ENCODE data around the gene GPC4. TPM values are rescaled to one million over a fixed set of nuclear protein-coding genes. Genes with fewer than 3 reads are reported as not detected.

GPC4 gene
- total and polyA plus RNA-seq, 4 donors = 19.5 to 60.4 (median 29.1) TPM

GRCh38 chrX:133403984-133404383 is 11.3 kb downstream of the GPC4 start:
- no peaks in the 10 kb centered on the region for H3K27me3 ChIP-seq (ENCODE audit: control insufficient read depth in 3 of 3, insufficient read depth in 3 of 3, low read length in 2 of 3)
- no peak overlapping the region for H3K9ac ChIP-seq (ENCODE audit: insufficient read depth in 1 of 2, low read length in 2 of 2)
- no peaks in the 10 kb centered on the region for H3K4me1 ChIP-seq (ENCODE audit: control insufficient read depth in 5 of 5, insufficient read depth in 5 of 5, low read length in 5 of 5)
- H3K4me3 ChIP-seq = no peak overlapping the region
- no peak overlapping the region for H3K27ac ChIP-seq (ENCODE audit: low read depth in 1 of 2, low read length in 1 of 2)
- TF ChIP-seq CTCF (IDR thresholded peaks at IDR 0.05; ENCODE audit: control extremely low read depth, extremely low read depth) = no peak
- WGBS, 2 donors = 84 to 90% methylated on average over 4 of the region's 4 CpGs
- DNase-seq = no peak
- H3K9me3 ChIP-seq (ENCODE audit: control insufficient read depth in 4 of 4, insufficient read depth in 3 of 4, low read length in 3 of 4) = no peaks in the 10 kb centered on the region
- H3K36me3 ChIP-seq (ENCODE audit: control insufficient read depth in 4 of 4, insufficient read depth in 4 of 4, low read length in 4 of 4) = no peaks in the 10 kb centered on the region
- ATAC-seq (ENCODE audit: insufficient read depth, low FRiP score) = no peak

GRCh38 chrX:133402830-133403625 is 12.3 kb downstream of the GPC4 start:
- H3K27me3 ChIP-seq (ENCODE audit: control insufficient read depth in 3 of 3, insufficient read depth in 3 of 3, low read length in 2 of 3) = no peaks in the 10 kb centered on the region
- DNase-seq = no peak
- H3K4me1 ChIP-seq (ENCODE audit: control insufficient read depth in 5 of 5, insufficient read depth in 5 of 5, low read length in 5 of 5) = no peaks in the 10 kb centered on the region
- no peak overlapping the region for H3K4me3 ChIP-seq
- no peak overlapping the region for H3K27ac ChIP-seq (ENCODE audit: low read depth in 1 of 2, low read length in 1 of 2)
- no peaks in the 10 kb centered on the region for H3K9me3 ChIP-seq (ENCODE audit: control insufficient read depth in 4 of 4, insufficient read depth in 3 of 4, low read length in 3 of 4)
- WGBS, 2 donors = 79 to 89% methylated on average over 9 to 10 of the region's 10 CpGs
- no peaks in the 10 kb centered on the region for H3K36me3 ChIP-seq (ENCODE audit: control insufficient read depth in 4 of 4, insufficient read depth in 4 of 4, low read length in 4 of 4)
- no peak for TF ChIP-seq CTCF (IDR thresholded peaks at IDR 0.05; ENCODE audit: control extremely low read depth, extremely low read depth)
- H3K9ac ChIP-seq (ENCODE audit: insufficient read depth in 1 of 2, low read length in 2 of 2) = no peak overlapping the region
- ATAC-seq (ENCODE audit: insufficient read depth, low FRiP score) = no peak

GRCh38 chrX:133402042-133402453 is 13.2 kb downstream of the GPC4 start:
- DNase-seq (peak in 2 of 3 donors; percentile 26 to 60), ATAC-seq (ENCODE audit: insufficient read depth, low FRiP score) (peak; percentile 27)
- Histone ChIP-seq H3K9me3 (ENCODE audit: control insufficient read depth in 4 of 4, insufficient read depth in 3 of 4, low read length in 3 of 4) (no peaks in the 10 kb centered on the region), H3K9ac (ENCODE audit: insufficient read depth in 1 of 2, low read length in 2 of 2) (no peak overlapping the region), H3K36me3 (ENCODE audit: control insufficient read depth in 4 of 4, insufficient read depth in 4 of 4, low read length in 4 of 4) (no peaks in the 10 kb centered on the region), H3K27ac (ENCODE audit: low read depth in 1 of 2, low read length in 1 of 2) (no peak overlapping the region), H3K27me3 (ENCODE audit: control insufficient read depth in 3 of 3, insufficient read depth in 3 of 3, low read length in 2 of 3) (no peaks in the 10 kb centered on the region), H3K4me1 (ENCODE audit: control insufficient read depth in 5 of 5, insufficient read depth in 5 of 5, low read length in 5 of 5) (no peaks in the 10 kb centered on the region), H3K4me3 (no peak overlapping the region)
- TF ChIP-seq CTCF (IDR thresholded peaks at IDR 0.05; ENCODE audit: control extremely low read depth, extremely low read depth) = no peak
- 49 to 51% methylated on average over 2 of the region's 2 CpGs for WGBS, 2 donors
